Right ventricle myocardium superior (tissue), 1 donor: Measurements from ENCODE around the gene ILK. TPM values are rescaled to one million over a fixed set of nuclear protein-coding genes. Genes with fewer than 3 reads are reported as not detected.

Experiments used
- ATAC-seq: fragments of 200-7000 bp; cut with Tn5 transposase; one replicate; pipeline ENCODE4 v1.9.1; 2020; ENCODE audit warnings: mild to moderate bottlenecking; ENCODE audit not compliant: poor library complexity
- DNase-seq: peaks from one replicate; pipeline ENCODE4 v3.0.0-alpha.2; 2020
- intact Hi-C: fragments of 100-400 bp; cut with DNase I; formaldehyde crosslinking; loops from one replicate; pipeline ENCODE4 v1.11.2; 2022
- total RNA-seq: library from RNA; stranded (reverse); fragmentation: NEBNext Ultra II Directional; extraction: Animal tissue kit (Norgen Biotek cat#: 25700); gene quantifications from one replicate; pipeline ENCODE4 v1.2.1, GENCODE V29; 2021
- donor health status: DM: no; HTN: yes; CAD: no; lungs with severe emphysema.

Gene ILK
- total RNA-seq, 1 donor from 2014 or later = 191 TPM

DNA sequence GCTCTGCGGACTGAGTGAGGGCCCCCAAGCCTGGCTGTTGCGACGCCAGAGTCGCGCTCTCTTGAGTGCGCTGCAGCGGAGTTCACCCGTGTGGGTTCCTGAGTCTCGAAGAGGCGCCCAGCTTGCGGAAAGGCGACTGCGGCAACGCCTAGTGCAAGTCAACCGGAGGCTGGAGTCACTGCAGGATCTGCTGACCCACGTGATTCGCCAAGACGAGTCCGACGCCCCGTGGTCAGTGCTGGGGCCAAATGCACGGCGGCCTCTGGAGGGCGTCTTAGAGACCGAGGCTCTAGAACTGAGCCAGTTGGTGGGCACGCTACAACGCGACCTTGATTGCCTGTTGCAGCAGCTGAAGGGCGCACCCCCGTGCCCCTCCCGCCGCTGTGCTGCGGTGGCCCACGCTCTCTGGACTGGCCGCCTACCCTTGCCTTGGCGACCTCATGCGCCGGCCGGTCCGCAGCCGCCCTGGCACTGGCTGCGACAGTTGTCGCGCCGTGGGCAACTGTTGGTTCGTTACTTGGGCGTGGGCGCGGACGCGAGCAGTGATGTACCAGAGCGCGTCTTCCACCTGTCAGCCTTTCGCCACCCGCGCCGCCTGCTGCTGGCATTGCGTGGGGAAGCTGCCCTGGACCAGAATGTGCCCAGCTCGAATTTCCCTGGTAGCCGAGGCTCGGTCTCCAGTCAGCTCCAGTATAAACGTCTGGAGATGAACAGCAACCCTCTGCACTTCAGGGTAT is 32.7 kb upstream of the ILK start:
- ATAC-seq (no peak), DNase-seq (peak; percentile 48)
- intact Hi-C loops = no loop called here

- DNase-seq = no peak
- intact Hi-C loops = no loop called here
- no peak for ATAC-seq
Measured at GRCh38 chr11:6571434-6572008, 32.1 kb upstream of the ILK start.

GRCh38 chr11:6572215-6572614 is 31.4 kb upstream of the ILK start:
- ATAC-seq (no peak), DNase-seq (no peak)
- intact Hi-C loops = no loop called here

DNA sequence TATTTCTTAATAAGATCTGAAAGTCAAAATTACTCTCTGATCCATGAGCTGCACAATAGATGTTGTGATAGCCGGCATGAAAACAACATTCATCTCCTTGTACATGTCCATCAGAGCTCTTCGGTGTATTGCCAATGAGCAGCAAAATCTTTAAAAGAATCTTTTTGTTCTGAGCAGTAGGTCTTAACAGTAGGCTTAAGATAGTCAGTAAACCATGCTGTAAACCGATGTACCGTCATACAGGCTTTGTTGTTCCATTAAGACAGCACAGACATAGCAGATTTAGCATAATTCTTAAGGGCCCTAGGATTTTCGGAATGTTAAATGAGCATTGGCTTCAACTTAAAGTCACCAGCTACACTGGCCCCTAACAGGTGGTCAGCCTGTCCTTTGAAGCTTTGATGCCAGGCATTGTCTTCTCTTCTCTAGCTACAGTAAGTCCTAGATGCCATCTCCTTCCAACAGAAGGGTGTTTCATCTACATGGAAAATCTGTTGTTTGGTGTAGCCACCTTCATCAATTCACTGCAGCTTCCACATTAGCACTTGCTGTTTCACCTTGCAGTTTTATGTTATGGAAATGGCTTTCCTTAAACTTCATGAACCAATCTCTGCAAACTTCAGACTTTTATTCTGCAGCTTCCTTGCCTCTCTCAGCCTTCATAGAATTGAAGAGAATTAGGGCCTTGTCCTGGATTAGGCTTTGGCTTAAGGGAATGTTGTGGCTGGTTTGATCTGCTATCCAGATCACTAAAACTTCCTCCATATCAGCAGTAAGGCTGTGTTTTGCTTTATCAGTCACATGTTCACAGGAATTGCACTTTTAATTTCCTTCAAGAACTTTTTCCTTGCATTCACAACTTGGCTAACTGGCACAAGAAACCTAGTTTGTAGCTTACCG is 28.5 kb upstream of the ILK start:
- ATAC-seq = no peak
- no peak for DNase-seq
- intact Hi-C loops = no loop called here

GRCh38 chr11:6576471-6577373 is 26.9 kb upstream of the ILK start:
- DNase-seq (no peak), ATAC-seq (peak; percentile 75)
- intact Hi-C loops = loop anchor here (2.0 kb wide), 1 partner anchor 38 kb away; no protein-coding TSS in a partner anchor

DNA sequence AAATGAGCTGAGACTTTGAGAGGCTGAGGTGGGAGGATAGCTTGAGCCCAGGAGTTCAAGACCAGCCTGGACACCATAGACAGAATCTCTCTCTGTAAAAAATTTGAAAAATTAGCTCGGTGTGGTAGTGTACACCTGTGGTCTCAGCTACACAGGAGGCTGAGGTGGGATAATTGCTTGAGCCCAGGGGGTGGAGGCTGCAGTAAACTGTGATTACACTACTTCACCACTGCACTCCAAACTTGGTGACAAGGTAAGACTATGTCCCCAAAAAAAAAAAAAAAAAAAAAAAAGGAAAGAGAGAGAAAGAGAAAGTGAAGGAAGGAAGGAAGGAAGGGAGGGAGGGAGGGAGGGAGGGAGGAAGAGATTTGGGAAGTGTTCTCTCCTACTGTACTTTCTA is 25.4 kb upstream of the ILK start:
- ATAC-seq (no peak), DNase-seq (no peak)
- intact Hi-C loops = no loop called here

DNA sequence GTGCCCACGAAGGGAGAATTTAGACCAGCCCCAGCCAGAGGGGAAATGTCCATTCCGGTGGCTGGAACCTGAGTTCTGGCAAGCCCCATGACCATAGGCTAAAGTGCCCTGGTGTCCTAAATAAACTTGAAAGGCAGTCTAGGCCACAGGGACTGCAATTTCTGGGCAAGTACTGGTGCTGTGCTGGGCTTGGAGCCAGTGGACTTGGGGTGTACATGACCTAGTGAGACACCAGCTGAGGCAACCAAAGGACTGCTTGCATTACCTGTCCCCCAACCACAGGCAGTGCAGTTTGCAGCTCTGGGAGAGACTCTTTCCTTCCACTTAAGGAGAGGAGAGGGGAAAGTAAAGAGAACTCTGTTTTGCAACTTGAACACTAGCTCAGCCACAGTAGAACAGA is 23.9 kb upstream of the ILK start:
- intact Hi-C loops = no loop called here
- ATAC-seq = peak; percentile 32
- no peak for DNase-seq

- intact Hi-C loops = no loop called here
- ATAC-seq = no peak
- DNase-seq = no peak
Measured at GRCh38 chr11:6583584-6583983, 20.0 kb upstream of the ILK start.

DNA sequence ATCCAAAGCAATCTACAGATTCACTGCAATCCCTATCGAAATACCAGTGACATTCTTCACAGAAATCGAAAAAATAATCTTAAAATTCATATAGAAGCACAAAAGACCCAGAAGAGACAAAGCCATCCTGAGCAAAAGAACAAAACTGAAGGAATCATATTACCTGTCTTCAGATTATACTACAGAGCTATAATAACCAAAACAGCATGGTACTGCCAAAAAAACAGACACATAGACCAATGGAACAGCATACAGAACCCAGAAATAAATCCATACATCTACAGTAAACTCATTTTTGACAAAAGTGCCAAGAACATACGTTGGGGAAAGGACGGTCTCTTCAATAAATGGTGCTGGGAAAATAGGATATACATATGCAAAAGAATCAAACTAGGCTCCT is 19.0 kb upstream of the ILK start:
- DNase-seq (no peak), ATAC-seq (no peak)
- intact Hi-C loops = no loop called here

GRCh38 chr11:6586434-6587359 is 16.9 kb upstream of the ILK start:
- intact Hi-C loops = no loop called here
- ATAC-seq (peak; percentile 86), DNase-seq (peak; percentile 76)

GRCh38 chr11:6587360-6587953 is 16.1 kb upstream of the ILK start:
- intact Hi-C loops = no loop called here
- peak; percentile 93 for ATAC-seq
- DNase-seq = peak; percentile 73

GRCh38 chr11:6588018-6588417 is 15.6 kb upstream of the ILK start:
- no peak for DNase-seq
- no peak for ATAC-seq
- intact Hi-C loops = no loop called here

- intact Hi-C loops = no loop called here
- DNase-seq (no peak), ATAC-seq (peak; percentile 35)
Measured at GRCh38 chr11:6594142-6594768, 9.3 kb upstream of the ILK start.

- ATAC-seq (peak; percentile 75), DNase-seq (no peak)
- intact Hi-C loops = no loop called here
Measured at GRCh38 chr11:6596239-6596877, 7.2 kb upstream of the ILK start.

DNA sequence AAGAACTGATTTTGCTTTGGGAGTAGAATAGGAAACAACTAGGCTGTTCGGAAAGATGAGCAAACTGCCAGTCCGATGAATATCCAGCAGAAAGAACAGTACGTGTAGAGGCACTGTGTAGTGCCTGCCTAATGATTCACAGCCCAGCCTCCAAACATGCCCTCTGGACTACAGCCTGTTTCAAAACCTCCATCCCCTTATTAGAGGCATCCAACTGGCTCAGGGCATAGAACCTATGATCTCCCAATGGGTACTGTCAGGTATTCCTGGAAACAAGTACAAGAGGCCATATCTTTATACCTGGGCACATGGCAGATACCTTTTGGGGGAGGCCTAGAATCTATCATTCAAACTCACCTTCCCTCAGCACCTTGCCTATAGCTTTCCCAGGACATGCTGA is 5.0 kb upstream of the ILK start:
- DNase-seq (no peak), ATAC-seq (no peak)
- intact Hi-C loops = no loop called here

- intact Hi-C loops = no loop called here
- DNase-seq (no peak), ATAC-seq (no peak)
Measured at GRCh38 chr11:6599449-6599848, 4.1 kb upstream of the ILK start.
